Endothelial cell of hepatic sinusoid (primary cell): Measurements from ENCODE around the gene PLEKHO2.

ENCODE experiments used
- in situ Hi-C: cut with HindIII; loops from 2 replicates; pipeline ENCODE4 v1.10.0; 2017; ENCODE audit warnings: low sequenced_read_pairs

The PLEKHO2 gene

GRCh38 chr15:64824929-64825430, 16.7 kb upstream of the PLEKHO2 start:
- in situ Hi-C loops = no loop called here

DNA sequence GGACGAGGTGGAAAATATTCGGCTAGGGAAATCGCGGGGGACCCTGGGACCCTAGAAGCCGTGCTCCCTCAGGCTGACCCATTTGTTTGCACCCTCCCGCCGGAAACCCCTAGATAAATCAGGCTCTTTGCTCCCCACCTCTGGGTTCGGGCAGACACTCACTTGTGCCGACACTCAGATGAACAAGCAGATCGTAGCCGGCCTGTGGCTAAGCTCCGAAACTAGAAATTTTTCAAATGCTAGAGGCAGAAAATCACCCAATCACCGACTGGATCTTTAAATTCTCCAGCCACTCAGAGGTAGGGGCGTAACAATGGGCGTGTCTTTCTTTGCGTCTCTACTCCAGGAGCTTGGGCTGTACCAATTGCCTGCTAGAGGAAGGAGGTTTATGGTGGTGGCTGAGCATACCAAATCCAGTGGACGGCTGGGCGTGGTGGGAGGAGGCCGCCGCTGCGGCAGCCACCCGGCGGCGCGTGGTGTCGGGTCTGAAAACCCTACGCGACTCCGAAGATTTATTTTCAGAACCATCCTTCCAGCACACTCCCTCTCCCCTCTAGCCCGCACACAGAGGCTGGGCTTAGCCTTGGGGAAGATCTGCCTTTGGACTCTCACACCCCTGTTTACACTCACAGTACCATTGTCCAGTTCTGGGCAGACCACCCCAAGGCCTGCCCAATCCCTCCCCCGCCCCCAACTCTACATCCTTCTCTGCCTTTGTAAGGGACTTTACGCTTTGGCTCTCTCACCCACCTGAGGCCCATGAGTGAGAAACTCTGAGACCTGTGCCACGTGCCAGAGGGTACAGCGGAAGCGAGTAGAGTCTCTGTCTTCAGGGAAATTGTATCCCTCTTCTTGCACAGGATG, 16.1 kb upstream of the PLEKHO2 start, which contains the start of gene PIF1:
Gene PIF1 (minus strand): TSS at position 217 of the 864 bp plus-strand sequence. CDS start 1,312 bp downstream, outside the sequence.
- in situ Hi-C loops = no loop called here

- in situ Hi-C loops = no loop called here
These were observed 12.7 kb upstream of the PLEKHO2 start for GRCh38 chr15:64828985-64829384.

- in situ Hi-C loops = no loop called here
These were observed 8.0 kb upstream of the PLEKHO2 start for GRCh38 chr15:64833690-64834089.

- in situ Hi-C loops = loop anchor here (5.0 kb wide), 2 partner anchors 59 to 86 kb away; partner anchors contain the start of gene RBPMS2
These were observed 5.6 kb upstream of the PLEKHO2 start for GRCh38 chr15:64836023-64836536.

DNA sequence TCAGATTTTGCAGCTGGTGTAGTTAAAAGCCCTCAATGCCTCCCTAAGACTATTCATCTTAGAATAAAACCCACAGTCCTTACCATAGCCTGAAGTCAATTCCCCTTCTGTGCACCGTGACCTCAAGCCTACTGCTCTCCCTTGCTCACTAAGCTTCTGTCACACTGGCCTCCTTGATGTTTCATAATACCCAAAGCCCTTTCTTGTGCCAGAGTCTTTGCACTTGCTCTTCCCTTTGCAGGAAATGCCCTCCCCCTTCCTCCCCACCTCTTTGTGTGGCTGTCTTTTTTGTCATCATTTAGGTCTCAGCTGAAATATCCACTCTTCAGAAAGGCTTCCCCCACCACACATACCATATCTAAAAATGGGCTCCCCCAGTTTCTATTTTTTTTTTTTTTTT, 4.2 kb upstream of the PLEKHO2 start:
- in situ Hi-C loops = loop anchor here (5.0 kb wide), 2 partner anchors 60 to 85 kb away; partner anchors contain the start of gene RBPMS2

DNA sequence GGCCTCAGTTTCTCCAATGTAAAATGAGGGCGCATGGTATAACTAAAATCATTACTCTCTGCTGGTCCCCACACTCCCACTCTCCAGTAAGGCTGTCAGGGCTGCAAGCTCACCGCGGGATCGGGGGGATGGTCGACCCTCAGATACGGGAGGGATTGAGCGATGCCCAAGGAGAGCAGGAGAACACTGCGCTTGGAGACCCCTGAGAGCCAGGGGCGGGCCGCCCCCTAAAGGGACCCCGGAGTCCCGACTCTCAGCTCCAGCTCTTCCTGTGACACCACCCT, 713 bp upstream of the PLEKHO2 start:
- in situ Hi-C loops = no loop called here

- in situ Hi-C loops = no loop called here
These were observed 603 bp downstream of the PLEKHO2 start for GRCh38 chr15:64842096-64842939.

- in situ Hi-C loops = no loop called here
These were observed 1.4 kb downstream of the PLEKHO2 start for GRCh38 chr15:64842986-64843561.

GRCh38 chr15:64843991-64844390, 2.3 kb downstream of the PLEKHO2 start:
- in situ Hi-C loops = no loop called here

- in situ Hi-C loops = no loop called here
These were observed 2.9 kb downstream of the PLEKHO2 start for GRCh38 chr15:64844576-64845145.

DNA sequence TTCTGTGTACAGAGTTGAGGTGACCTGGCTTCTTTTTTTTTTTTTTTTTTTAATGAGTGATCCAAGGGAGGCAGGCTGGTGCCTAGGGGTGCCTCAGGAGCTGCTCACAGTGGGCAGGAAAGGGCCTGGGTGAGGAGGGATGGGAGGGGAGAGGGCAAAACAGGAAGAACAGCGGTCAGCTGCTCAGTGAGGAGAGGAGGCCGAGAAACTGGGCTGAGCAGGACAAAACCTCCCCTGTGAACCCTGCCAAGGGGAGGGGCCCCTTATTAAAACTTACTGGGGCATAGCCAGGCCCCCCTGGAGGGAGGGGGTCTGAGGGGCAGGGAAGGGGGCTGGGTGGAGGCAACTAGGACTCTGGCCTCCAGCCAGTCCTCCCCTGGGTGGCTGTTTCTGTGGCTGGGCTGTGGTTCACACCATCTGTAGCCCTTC, 3.5 kb downstream of the PLEKHO2 start:
- in situ Hi-C loops = no loop called here

DNA sequence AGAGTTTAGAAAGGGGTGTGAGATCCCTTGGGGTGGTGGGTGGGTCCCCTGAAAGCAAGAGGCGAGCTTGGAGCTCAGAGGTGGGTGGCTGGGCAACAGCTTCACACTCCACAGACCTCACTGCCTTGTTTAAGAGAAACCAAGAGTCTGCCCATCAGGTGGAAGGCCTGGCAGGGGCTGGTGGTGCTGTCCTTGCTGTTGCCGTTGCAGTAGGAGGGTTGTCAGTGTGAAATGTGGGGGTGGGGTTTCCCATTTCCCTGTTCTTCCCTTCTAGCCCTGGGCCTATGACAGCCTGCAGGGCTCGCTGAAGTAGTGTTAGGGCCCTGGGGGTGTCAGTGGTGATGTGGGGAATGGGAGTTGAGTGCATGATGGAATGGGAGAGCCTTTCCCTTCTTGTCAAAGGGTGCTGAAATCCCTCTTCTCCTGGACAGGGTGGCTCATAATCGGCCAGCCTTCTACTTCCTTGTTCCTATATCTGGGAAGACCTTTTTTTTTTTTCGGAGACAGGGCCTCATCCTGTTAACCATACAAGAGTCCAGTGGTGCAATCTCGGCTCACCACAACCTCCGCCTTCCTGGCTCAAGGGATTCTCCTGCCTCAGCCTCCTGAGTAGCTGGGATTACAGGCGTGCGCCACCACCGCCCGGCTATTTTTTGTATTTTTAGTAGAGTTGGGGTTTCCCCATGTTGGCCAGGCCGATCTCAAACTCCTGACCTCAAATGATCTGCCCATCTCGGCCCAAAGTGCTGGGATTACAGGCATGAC, 4.3 kb downstream of the PLEKHO2 start:
- in situ Hi-C loops = no loop called here

DNA sequence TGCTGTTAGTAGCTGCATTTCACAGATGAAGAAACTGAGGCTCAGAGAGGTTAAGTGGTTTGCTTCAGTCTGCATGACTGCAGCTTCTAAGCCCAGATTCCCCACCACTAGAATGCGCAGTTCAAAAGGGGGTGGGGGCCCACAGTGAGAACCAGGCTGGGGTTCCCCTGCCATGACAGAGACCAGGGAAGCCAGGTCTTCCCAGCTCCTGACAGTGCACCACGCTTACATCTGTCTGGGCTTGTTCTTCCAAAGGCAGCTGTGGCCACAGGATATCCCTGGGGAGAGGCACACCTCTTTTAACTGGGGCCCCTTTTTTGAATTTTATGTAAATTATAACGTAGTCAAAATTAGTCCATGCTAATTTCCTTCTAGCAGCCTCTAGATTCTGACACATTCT, 5.3 kb downstream of the PLEKHO2 start:
- in situ Hi-C loops = no loop called here

DNA sequence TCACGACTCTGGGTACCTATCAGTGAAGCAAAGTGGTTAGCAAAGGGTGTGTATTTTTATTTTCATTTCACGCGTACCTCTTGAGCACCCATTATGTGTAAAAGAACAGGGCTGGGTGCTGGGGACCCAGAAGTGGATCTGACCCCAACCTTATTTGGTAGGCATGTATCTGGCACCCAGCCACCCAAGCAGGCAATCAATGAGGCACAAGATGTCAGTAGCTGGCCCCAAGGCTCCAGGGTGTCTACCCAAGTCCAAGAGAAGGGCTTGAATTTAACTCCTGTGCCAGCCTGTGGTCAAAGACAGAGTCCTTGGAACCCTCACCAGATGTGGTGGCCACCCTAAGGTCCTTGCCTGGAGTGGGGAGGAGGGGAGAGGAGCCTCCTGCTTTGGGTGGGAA, 5.7 kb downstream of the PLEKHO2 start:
- in situ Hi-C loops = no loop called here

DNA sequence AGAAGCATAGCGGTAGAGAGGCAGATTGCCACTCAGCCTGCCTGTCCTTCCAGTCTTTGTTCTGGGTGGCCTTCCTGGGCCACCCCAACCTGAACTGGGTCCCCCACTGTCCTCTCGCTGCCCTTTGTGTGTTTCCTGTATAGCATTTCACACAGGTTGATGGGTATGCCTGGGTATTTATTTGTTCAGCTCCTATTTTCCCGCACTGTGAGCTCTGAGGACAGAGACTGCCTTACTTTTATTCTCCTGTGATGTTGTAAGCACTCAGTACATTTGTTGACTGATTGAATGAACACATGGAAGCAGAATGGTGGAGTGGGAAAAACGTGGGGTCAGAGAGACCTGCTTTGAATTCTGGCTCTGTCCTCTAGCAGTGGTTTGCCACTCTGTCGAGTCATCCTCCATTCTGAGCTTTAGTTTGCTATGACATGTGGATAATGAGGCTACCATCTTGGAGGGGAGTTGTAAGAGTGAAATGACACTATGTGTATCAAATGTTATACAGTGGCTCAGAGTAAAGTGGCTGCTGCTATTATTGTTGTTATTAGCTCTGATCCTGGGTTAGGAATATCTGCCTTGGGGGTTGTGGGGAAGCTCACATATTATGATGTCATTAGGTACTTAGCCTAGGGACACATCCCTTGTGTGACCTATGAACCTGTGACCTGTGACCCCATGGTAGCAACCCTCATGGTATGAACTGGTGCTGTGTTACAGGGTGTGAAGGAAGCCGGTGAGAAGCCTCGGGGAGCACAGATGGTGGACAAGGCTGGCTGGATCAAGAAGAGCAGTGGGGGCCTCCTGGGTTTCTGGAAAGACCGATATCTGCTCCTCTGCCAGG, 6.4 kb downstream of the PLEKHO2 start:
- in situ Hi-C loops = no loop called here

GRCh38 chr15:64850778-64851502, 9.2 kb downstream of the PLEKHO2 start:
- in situ Hi-C loops = no loop called here

GRCh38 chr15:64851503-64851840, 9.8 kb downstream of the PLEKHO2 start:
- in situ Hi-C loops = no loop called here

DNA sequence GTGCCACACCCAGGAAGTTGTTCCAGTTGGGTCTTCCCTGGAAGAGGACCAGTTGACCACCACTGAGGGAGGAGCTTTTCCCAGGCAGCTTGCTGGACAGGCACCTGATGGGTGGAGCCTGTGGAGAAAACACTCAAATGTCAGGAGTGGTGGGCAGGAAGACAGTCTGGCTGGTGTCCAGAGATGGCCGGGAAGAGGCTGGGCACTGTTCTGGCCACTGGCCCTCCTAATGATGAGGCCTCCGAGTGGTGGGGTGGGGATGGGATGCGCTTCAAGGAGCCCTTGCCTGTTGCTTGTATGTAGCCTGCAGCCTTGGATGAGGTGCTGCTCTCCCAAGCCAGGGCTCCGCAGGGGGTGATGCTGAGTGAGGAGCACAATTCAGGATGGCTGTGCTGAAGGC, 12.3 kb downstream of the PLEKHO2 start:
- in situ Hi-C loops = no loop called here
